Measurements from ENCODE around the gene ATP6V0C.
"Not testable (repeated sequence)": the region's sequence is repeated elsewhere in the genome, so short reads cannot be mapped to it uniquely, and the experiment has no call there.

Gene ATP6V0C

GRCh38 chr16:2560131-2560797 lies 46.5 kb downstream of the ATP6V0C start:
- not testable (repeated sequence) for DNase-seq

- not testable (repeated sequence) for DNase-seq
Observed at GRCh38 chr16:2560798-2561133, 47.0 kb downstream of the ATP6V0C start.

- DNase-seq: not testable (repeated sequence)
Observed at GRCh38 chr16:2567506-2567905, 53.8 kb downstream of the ATP6V0C start.

GRCh38 chr16:2568573-2568972 lies 54.8 kb downstream of the ATP6V0C start:
- DNase-seq: not testable (repeated sequence)
